ENCODE results near the gene ADAM19.

GRCh38 chr5:157599565-157599964, 24.0 kb upstream of the ADAM19 start:
- TF ChIP-seq REST (IDR thresholded peaks at IDR 0.05; ENCODE audit: insufficient read depth in 1 of 2, low read depth in 2 of 2, low read length in 1 of 2) (no peak), CTCF (IDR thresholded peaks at IDR 0.05) (no peak), POLR2AphosphoS5 (IDR thresholded peaks at IDR 0.05; ENCODE audit: low read depth, low read length) (no peak)

All from Panc1 (cell line).